Posterior vena cava (tissue), 2 donors: ENCODE measurements around the gene VLDLR. TPM values are rescaled to one million over a fixed set of nuclear protein-coding genes. Genes with fewer than 3 reads are reported as not detected.

ENCODE experiments used
- DNase-seq: peaks from one replicate; pipeline ENCODE4 v3.0.0-alpha.2; 2020; ENCODE audit warnings: low spot score
- intact Hi-C, 2 donors: fragments of 100-400 bp; cut with DNase I; formaldehyde crosslinking; loops; one replicate each; pipeline versions ENCODE4 v1.14.1 to v1.14.2; 2022 to 2023
- long read RNA-seq, 2 donors: library from polyadenylated mRNA; unstranded; transcript quantifications; one replicate each; pipeline ENCODE4 v2.0.0, GENCODE V29; 2020 to 2021
- total RNA-seq, 2 donors: library from RNA; stranded (reverse); fragmentation: NEBNext Ultra II Directional; extraction: Animal tissue kit (Norgen Biotek cat#: 25700); gene quantifications; one replicate each; pipeline ENCODE4 v1.2.1, GENCODE V29; 2021
- donor health status: DM: yes; HTN: yes; CAD: no.
- donor health status: DM: yes; HTN: yes; CAD: no.

The VLDLR gene
- total RNA-seq, result 10 to 100 TPM; 39.5 to 44.4 TPM
- long read RNA-seq, donor 1, full-length matches to known transcripts, result 11 of 16 reads
- long read RNA-seq, donor 1, partial matches to known transcripts, result 1 of 16 reads
- long read RNA-seq, donor 1, other reads (novel, unspliced or antisense), result 4 of 16 reads
- long read RNA-seq, donor 2, full-length matches to known transcripts, result 2 of 7 reads
- long read RNA-seq, donor 2, partial matches to known transcripts, result 1 of 7 reads
- long read RNA-seq, donor 2, other reads (novel, unspliced or antisense), result 4 of 7 reads

DNA sequence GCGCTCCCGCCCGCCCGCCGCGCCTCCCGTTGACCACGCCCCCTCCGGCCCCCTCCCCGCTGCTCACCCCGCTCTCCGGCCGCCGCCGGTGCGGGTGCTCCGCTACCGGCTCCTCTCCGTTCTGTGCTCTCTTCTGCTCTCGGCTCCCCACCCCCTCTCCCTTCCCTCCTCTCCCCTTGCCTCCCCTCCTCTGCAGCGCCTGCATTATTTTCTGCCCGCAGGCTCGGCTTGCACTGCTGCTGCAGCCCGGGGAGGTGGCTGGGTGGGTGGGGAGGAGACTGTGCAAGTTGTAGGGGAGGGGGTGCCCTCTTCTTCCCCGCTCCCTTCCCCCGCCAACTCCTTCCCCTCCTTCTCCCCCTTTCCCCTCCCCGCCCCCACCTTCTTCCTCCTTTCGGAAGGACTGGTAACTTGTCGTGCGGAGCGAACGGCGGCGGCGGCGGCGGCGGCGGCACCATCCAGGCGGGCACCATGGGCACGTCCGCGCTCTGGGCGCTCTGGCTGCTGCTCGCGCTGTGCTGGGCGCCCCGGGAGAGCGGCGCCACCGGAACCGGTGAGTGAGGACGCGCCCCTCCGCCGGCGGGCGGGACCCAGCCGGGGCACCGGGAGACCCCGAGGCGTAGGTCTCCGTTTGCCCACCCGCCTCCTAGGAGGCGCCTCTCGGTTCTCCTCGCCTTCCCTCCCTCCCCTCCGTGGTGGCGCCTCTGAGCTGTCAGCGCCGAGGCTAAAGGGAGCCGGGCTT, at the start of gene VLDLR:
Gene VLDLR (plus strand): TSS at position 66 of the 739 bp plus-strand sequence. CDS start 403 bp downstream, at position 469.
- intact Hi-C loops, result loop anchor here (10.0 kb wide), 4 partner anchors 103 to 607 kb away; partner anchors contain the start of gene SMARCA2 (in 1 of the 2)

DNA sequence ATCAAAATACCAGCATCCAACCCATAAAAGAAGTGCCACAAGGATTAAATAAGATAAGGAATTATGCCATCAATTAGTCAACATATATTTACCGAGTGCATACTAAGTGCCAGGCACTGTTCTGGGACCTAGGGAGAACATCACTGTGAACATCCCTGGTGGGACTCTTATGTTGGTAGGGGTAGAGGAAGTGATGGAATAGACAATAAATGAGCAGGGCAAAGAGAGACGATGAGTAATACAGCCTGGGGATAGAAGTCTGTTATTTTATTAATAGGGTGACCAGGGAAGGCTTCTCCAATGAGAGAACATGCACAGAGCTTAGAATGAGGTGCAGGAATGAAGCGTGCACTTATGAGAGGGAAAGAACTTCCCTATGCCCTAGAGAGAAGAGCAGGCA, 47.4 kb upstream of the VLDLR start:
- intact Hi-C loops, result no loop called here
- DNase-seq, result no peak

More for the DNA sequence above, at the start of gene VLDLR:
- DNase-seq, result peak; percentile 81

DNA sequence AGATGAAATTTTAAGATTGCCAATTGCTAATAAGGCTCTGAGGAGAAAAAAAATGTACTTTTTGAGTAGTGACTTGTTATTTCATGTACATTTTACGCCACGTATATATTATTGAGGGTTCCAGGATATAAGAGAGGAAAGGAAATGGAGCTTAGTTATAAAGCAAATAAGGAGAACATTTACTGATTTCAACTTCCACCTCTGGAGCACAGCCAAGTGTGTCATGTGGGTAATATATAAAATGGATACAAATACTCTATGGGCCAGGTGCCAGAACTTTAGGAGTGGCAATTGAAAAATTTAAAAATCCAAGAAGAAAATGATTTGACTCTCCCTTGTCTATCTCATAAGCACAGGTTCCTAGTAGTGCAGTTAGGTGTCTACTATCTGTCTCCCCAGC, 45.0 kb upstream of the VLDLR start:
- intact Hi-C loops, result no loop called here

DNA sequence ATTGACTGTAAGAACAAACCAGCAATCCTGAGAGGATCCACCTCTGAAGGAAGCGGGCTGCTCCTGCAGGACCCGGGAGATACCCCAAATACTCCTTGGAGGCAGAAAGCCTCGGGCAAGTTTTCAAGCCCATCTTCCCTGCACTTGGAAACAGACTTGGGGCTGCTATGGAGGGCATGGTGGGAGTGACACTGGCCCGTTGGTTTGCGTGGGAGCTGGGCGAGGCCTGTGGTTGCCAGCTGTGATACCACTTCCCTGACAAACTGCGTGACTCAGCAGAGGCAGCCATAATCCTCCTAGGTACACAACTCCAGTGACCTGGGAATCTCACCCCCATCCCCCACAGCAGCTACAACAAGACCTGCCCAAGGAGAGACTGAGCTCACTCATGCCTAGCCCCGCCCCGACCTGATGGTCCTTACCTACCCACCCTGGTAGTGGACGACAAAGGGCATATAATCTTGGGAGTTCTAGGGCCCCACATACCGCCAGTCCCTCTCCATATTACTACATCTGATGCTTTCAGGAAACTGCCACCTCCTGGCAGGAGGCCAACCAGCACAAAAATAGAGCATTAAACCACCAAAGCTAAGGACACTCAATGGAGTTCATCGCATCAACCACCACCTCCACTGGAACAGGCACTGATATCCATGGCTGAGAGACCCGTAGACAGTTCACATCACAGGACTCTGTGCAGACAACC, 38.1 kb upstream of the VLDLR start:
- intact Hi-C loops, result no loop called here
- no peak for DNase-seq

More for the DNA sequence above, 45.0 kb upstream of the VLDLR start:
- no peak for DNase-seq

DNA sequence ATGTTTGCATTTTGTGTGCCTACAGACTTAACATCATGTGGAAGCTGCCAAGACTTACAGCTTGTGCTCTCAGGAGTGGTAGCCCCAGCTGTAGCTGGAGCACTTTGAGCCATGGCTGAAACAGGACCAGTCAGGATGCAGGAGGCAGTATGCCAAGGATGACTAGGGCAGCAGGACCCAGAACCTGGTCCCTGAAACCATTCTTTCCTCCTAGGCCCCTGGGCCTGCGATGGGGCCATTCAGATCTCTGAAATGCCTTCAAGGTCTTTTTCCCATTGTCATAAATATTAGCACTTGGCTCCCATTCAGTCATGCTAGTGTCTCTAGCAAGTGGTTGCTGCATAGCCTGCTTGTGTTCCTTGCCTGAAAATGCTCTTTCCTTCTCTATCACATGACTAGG, 29.6 kb upstream of the VLDLR start:
- DNase-seq, result no peak
- intact Hi-C loops, result no loop called here

DNA sequence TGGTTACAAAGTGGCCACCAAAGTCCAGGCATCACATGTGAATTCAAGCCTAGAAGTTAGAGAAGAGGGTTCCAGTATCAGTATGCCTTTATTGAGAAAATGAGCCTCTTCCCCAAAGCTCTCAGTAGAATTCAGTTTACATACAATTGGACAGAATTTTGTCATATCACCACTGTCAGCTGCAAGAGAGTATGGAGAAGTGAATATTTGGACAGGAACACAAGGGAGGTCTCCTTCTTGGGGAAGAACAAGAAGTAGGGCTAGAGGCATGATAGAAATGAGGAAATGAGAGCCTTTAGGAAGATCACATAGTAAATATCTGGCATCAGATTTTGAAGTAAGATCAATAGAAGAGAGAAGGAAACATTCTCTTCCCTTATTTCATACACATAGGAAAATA, 27.8 kb upstream of the VLDLR start:
- DNase-seq, result no peak
- intact Hi-C loops, result no loop called here

DNA sequence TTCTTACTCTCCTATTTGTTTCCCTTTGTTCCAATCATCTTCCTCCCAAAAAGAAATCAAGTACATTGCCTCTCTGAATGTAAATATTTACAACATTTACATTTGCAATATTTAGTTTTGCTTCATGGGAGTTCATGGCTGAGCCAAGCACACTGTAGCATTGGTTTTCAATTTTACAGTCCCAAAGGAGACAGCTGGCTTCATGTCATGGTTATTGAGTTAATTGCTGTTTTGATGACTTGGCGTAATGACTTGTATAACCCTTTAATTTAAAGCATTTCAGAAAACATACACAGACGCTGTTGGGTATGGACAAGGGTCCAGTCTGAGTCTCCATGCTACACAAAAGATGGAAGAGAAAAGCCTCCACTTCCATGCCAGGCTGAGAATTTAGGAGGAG, 25.6 kb upstream of the VLDLR start:
- DNase-seq, result no peak
- intact Hi-C loops, result no loop called here

DNA sequence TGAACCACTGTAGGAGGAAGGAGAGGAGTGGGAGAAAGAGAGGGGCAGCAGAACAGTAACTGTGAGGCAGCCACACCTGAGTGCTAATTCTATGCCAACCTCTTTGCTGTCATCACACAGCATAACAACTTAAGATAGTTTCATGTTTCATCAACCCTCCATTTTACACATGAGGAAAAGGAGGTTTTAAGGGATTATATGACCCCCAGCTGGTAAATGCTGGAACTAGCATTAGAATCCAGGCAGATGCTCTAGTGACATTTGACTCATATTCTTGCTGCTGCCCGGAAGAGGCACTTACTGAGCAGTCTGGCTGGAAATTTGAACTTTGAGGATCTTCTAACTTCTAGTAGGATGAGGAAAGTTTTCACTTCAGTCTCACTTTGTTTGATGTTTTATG, 24.1 kb upstream of the VLDLR start:
- intact Hi-C loops, result no loop called here
- DNase-seq, result no peak

DNA sequence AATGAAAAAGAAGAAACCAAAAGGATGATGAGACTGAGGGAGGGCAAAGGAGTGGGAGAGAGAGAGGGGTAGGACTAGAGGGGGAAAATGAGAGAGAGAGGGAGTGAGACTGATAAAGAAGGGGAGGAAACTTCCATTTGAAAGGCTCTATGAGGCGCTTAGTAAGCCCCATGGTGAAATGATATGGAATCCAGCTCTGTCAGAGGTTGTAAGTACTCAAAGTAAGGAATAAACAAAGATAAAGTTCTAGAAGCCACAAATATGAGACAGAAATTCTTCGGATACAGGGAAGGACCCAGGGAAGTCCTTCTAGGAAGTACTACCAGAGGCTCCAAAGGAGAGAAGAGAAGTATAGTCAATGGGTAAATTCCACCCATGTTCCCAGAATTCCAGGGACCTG, 21.7 kb upstream of the VLDLR start:
- no peak for DNase-seq
- intact Hi-C loops, result no loop called here

DNA sequence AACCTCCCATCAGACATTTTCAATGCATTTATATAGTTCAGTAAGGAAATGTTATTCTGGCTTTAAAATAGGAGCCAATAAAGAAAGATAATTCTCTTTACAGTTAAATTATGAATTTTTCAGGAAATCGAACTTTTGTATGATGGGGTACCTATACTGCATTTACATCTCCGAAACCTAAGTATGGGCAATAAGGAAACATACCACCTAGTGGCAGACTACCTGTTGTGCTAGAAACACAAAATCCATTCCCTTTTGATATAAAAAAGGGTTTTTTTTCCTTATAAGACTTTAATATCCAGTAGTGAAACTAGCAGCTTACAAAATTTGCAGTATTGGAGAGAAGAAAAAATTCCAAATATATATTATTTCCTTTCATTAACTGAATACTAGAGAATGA, 21.3 kb upstream of the VLDLR start:
- intact Hi-C loops, result no loop called here
- DNase-seq, result no peak

DNA sequence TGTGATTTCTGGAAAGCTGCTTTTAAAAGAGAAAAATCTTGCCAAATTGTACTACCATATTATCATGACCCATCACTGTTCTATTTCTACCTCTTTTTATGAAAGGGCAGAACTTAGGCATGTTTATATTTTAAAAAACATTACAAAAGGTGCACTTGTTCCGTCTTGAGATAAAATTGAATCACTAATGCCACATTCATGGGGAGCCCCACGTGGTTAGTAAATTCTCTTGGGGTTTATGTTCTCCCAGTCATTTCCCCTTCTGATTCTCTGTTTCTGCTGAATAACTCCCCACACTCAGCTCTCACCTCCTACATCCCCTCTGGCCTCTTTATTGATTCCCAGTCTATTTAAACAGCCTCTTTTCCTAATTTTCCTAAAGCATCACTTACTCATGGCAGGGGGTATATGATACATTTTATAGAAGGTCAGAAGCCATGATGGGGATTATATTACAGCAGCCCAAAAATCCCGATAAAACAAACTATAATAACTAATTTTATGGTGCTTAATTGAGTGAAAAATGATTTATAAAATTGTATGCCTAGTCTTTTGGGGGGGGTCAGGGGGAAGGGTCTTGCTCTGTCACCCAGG, 19.7 kb upstream of the VLDLR start:
- intact Hi-C loops, result no loop called here
- DNase-seq, result no peak

DNA sequence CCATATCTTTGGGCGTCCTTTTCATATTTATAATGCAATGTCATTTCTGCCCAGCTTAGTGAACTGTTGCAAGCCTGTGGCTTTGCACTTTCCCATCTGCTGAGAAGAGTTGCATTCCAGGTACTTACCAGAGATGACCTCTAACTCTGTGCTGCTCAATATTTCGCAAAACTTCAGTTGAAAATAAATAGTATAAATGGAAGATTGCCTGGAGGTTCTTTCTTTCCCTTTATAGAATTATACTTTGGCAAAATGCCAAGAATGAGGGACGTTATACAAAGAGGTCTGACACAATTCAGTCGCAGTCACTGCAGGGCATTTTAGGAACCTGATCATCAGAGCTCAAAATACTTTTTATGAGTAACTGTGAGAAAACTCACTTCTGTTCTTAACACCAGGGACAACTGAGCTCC, 18.9 kb upstream of the VLDLR start:
- DNase-seq, result no peak
- intact Hi-C loops, result no loop called here

DNA sequence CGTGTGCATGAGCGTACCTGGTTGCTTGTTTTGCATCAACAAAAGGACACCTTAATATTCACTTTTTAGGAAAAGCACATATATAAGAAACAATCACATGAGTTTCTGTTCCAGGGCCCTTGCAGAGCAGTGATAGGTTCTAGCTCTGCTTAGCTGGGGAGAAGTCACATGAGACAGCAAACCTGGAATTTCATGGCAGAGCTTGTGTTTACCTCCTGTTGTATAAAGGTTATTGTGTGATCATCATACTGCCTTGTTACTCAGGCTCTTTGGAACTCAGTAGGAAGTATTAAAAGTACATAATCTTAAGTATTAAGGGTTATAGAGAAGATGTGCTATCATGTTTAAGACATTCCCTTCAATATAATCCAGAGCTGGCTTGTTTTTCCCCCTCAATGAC, 18.0 kb upstream of the VLDLR start:
- DNase-seq, result no peak
- intact Hi-C loops, result no loop called here

DNA sequence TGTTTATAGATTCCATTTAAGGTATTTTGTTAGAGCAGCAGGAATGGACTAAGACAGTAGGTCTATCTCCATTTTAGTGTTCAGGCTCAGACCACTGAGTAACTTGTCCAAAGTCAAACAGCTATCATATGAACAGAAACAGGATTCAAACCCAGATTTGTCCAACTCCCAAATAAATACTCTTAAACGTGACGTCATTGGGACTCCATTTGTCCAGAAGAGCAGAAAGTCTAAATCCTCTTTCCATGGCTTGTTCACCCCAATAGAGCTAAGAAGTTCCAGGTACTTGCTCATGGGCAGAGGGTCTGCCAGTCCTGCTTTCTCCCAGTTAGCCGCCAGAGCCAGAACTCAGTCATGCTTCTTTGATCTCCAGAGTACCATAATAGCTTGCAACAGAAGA, 16.3 kb upstream of the VLDLR start:
- intact Hi-C loops, result no loop called here
- DNase-seq, result no peak

DNA sequence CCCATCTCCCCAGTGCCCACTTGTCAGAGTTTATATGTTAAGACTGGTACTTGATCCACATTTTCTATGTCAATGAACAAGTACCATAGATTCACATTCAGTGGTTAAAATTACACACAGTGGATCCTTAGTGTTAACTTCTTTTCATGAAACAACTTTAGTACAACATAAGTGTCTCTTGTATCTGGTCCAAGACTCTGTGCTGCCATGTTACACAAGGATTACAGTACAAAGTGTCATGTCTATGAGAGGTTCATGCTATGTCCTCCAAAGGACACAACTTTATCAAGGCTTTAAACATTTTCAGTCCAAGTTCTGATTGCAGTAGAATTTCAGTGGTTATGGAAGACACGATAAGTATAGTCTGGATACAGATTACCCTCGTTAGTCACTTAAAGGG, 13.3 kb upstream of the VLDLR start:
- no peak for DNase-seq
- intact Hi-C loops, result no loop called here

DNA sequence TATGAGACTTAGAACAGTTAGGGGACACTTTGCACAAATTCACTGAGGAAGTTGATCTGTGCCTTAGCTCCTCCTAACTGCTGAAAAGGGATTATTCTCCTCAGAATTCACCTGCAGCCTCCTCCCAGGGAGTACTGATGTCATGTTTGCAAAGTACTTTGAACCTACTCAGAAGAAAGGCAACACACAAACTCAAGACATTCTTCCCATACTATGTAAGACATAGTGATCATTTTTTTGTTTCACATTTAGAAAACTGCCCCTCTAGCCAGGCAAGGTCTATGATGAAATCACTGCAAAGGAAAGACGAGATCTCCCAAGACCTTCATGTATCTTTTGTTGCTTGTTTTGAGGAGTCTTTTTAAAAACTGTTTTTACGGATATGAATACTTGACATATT, 10.6 kb upstream of the VLDLR start:
- intact Hi-C loops, result loop anchor here in 1 of 2 donors (5.0 kb wide), 1 partner anchor 106 kb away; the partner anchor contains the start of gene KCNV2
- DNase-seq, result no peak

DNA sequence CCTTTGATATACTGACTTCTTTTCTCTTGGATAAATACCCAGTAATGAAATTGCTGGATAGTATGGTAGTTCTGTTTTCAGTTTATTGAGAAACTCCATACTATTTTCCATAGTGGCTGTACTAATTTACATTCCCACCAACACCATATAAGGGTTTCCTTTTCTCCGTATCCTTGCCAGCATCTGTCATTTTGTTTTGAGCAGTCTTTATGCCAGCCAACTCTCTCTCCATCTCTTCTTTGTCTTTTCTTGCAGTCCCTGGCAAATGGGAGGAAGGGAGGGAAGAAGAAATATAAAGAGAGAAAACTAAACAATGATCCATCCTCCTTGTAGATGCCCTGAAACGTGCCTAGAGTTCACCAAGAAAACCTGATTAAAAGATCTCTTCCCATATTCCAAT, 9.6 kb upstream of the VLDLR start:
- no peak for DNase-seq
- intact Hi-C loops, result loop anchor here in 1 of 2 donors (5.0 kb wide), 1 partner anchor 105 kb away; the partner anchor contains the start of gene KCNV2

DNA sequence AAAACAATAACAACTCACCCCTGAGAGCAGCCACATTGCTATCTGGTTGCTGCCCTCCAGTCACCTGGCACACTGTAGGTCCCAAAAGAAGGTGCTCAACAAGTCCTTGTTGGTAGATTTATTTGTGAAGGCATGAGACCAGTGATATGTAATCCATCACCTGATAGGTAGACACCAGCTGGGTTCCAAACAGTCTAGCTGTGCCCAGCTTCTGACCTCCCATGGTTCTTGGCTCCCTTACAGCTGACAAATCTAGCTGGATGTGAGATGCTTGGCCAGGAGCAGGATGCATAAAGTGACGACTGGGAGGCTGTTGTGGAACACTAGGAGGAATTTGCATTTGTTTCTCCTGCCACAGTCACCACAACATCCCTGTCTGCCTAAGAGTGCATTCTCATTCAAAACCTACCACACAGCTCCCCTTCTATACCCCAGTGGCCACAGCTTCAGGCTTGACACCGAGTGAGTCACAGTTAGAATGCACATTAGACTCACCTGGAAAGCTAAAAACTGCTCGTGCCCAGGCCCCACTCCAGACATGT, 7.8 kb upstream of the VLDLR start:
- no peak for DNase-seq
- intact Hi-C loops, result loop anchor here in 1 of 2 donors (5.0 kb wide), 1 partner anchor 104 kb away; the partner anchor contains the start of gene KCNV2

DNA sequence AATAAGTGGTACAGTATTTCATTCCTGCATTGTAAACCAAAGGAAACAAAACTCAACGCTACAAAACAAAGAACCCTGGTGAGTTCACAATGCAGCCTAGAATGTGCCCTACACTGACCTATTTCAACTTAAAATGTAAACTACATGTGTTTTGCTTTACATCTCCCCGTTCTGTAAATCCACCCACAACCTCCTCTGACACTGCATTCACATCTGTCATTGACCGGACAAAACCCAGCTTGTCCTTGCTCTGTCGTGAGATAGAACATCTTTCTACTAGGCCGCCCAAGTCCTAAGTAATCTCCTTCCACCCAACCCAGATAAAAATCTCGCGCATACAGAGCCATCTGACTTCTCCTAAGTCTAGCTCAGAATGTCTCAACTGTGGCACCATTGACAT, 6.1 kb upstream of the VLDLR start:
- intact Hi-C loops, result no loop called here
- DNase-seq, result no peak
